Psoas muscle (tissue), 8 donors: Measurements from ENCODE around the gene WNT9B. TPM values are rescaled to one million over a fixed set of nuclear protein-coding genes. Genes with fewer than 3 reads are reported as not detected.

Experiments
- ATAC-seq, 4 donors: fragments of 200-7000 bp; cut with Tn5 transposase; one replicate each; pipeline ENCODE4 v1.9.1; 2020; ENCODE audit warnings: moderate library complexity in 3 of 4, mild to moderate bottlenecking in 2 of 4
- DNase-seq, 2 donors: peaks; one replicate each; pipeline ENCODE4 v3.0.0-alpha.2; 2020
- H3K27ac ChIP-seq: fragments of 200-600 bp; one replicate; pipeline ENCODE4 v1.8.0; 2022
- H3K27me3 ChIP-seq, 3 donors: fragments of 200-600 bp in 1 of 3; one replicate each; pipeline versions ENCODE4 v1.6.1 to v1.8.0; 2013 to 2022; ENCODE audit warnings: low read length in 2 of 3, mild to moderate bottlenecking in 2 of 3, moderate library complexity in 1 of 3; ENCODE audit not compliant: insufficient read depth in 3 of 3
- H3K36me3 ChIP-seq, 2 donors: fragments of 200-600 bp in 1 of 2; one replicate each; pipeline versions ENCODE4 v1.6.1 to v1.8.0; 2013 to 2022; ENCODE audit warnings: low read depth in 1 of 2, mild to moderate bottlenecking in 1 of 2, moderate library complexity in 1 of 2; ENCODE audit not compliant: insufficient read depth in 1 of 2
- H3K4me1 ChIP-seq: fragments of 200-600 bp; one replicate; pipeline ENCODE4 v1.8.0; 2022
- H3K4me3 ChIP-seq: fragments of 200-600 bp; one replicate; pipeline ENCODE4 v1.8.0; 2022; ENCODE audit warnings: mild to moderate bottlenecking
- H3K9me3 ChIP-seq: fragments of 200-600 bp; one replicate; pipeline ENCODE4 v1.8.0; 2022
- WGBS, 3 donors: extraction: QIAGEN DNeasy Blood & Tissue Kit; methylation state at CpG; one replicate each; pipeline versions ENCODE4 v1.1.6 to v1.1.7; 2013; 5-methylcytosine and 5-hydroxymethylcytosine counted together
- intact Hi-C, 2 donors: fragments of 100-400 bp; cut with DNase I; formaldehyde crosslinking; loops; one replicate each; pipeline versions ENCODE4 v1.11.0 to v1.14.2; 2022
- polyA plus RNA-seq, 3 donors: library from polyadenylated mRNA; stranded (reverse); fragments of 200-250 nt; gene quantifications; one replicate each; pipeline ENCODE4 v1.2.3, GENCODE V29; 2013
- total RNA-seq, 4 donors: library from RNA; stranded (reverse); fragmentation: NEBNext Ultra II Directional in 2 of 4; extraction: Animal tissue kit (Norgen Biotek cat#: 25700) in 2 of 4; gene quantifications; one replicate each; pipeline versions ENCODE4 v1.2.1 to v1.2.4, GENCODE V29; 2021 to 2023
- TF ChIP-seq, protein P1 (sequence below): fragments of 200-600 bp; IDR thresholded peaks from one replicate; pipeline ENCODE4 v1.8.0; 2022; ENCODE audit warnings: antibody characterized with exemption
- donor health status: healthy with polysubstance abuse.
- donor health status: DM: no; HTN: no; CAD: no; lungs with moderate emphysema.
- donor health status: Bipolar disorder and iron deficiency.
- donor health status: healthy.
- donor health status: DM: yes; HTN: yes; CAD: no.
- donor health status: DM: no; HTN: no; CAD: no.
- donor health status: DM: no; HTN: no; CAD: no.
- donor health status: DM: yes; HTN: yes; CAD: no.

WNT9B gene
- total and polyA plus RNA-seq, 7 donors, result 0.05 to 0.32 (median 0.13) TPM; not detected in 3

DNA sequence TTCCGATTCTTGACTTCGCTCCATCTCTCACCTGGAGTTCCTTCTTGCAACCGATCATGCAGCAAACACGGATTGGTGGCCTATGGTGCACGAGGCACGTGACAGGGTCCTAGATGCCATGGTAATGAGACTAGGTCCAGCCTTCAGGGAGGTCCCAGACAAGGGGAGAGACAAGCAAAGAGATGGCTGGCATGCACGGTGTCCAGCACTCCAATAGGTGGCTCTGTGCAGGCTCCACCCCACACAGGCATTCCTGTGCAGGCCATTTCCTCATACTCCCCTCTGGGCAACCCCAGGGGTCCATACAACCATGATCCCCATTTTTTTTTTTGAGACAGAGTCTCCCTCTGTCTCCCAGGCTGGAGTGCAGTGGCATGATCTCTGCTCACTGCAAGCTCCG, 31.3 kb downstream of the WNT9B start:
- ATAC-seq, result no peak
- intact Hi-C loops, result no loop called here
- no peak for DNase-seq
- TF ChIP-seq, protein P1, sequence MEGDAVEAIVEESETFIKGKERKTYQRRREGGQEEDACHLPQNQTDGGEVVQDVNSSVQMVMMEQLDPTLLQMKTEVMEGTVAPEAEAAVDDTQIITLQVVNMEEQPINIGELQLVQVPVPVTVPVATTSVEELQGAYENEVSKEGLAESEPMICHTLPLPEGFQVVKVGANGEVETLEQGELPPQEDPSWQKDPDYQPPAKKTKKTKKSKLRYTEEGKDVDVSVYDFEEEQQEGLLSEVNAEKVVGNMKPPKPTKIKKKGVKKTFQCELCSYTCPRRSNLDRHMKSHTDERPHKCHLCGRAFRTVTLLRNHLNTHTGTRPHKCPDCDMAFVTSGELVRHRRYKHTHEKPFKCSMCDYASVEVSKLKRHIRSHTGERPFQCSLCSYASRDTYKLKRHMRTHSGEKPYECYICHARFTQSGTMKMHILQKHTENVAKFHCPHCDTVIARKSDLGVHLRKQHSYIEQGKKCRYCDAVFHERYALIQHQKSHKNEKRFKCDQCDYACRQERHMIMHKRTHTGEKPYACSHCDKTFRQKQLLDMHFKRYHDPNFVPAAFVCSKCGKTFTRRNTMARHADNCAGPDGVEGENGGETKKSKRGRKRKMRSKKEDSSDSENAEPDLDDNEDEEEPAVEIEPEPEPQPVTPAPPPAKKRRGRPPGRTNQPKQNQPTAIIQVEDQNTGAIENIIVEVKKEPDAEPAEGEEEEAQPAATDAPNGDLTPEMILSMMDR, result no peak
- Histone ChIP-seq H3K4me3 (no peak overlapping the region), H3K27ac (no peak overlapping the region), H3K9me3 (no peaks in the 10 kb centered on the region), H3K36me3 (no peaks in the 10 kb centered on the region), H3K4me1 (no peaks in the 10 kb centered on the region), H3K27me3 (peaks cover 0 to 32% (median 5%) of the 10 kb centered on the region in 3 donors)
- WGBS, 3 donors, result 81 to 89% (median 87%) methylated on average over 8 of the region's 8 CpGs

DNA sequence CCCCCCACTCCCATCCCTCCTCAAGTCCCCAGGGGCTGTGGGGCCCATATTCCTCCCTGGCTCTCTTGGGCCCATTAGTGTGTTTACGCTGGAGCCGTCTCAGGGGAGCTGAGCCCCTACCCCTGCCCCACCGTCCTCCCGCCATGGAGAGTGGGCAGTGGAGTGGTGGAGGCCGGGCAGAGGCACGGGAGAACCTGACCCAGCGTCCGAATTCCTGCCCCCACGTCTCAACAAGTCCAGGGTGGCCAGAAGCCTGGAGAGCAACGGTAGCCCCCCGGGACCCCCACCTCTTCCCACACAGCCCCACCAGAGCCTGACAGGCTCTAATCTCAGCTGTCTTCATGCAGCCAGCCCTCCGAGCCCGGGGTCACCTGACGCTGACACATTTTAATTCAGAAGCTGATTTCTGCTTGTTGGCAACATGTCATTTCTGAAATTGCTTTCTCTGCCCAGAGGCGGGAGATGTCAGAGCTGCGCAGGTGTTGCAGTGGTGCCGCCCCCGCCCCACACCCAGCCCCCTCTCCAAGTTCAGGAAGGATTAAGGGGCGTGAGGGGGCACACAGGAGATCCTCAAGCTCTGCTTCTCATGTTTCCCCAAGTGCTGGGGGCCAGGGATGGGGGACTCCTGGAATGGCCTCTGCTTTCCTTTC, 32.6 kb downstream of the WNT9B start:
- intact Hi-C loops, result no loop called here
- no peak overlapping the region for H3K4me3 ChIP-seq
- no peaks in the 10 kb centered on the region for H3K36me3 ChIP-seq
- WGBS, 3 donors, result 19 to 29% (median 22%) methylated on average over 18 to 19 of the region's 19 CpGs
- DNase-seq, result no peak
- H3K27me3 ChIP-seq, result peaks cover 0 to 32% (median 5%) of the 10 kb centered on the region in 3 donors
- ATAC-seq, result no peak
- TF ChIP-seq, protein P1, result no peak
- H3K27ac ChIP-seq, result no peak overlapping the region
- H3K4me1 ChIP-seq, result no peaks in the 10 kb centered on the region
- H3K9me3 ChIP-seq, result no peaks in the 10 kb centered on the region

DNA sequence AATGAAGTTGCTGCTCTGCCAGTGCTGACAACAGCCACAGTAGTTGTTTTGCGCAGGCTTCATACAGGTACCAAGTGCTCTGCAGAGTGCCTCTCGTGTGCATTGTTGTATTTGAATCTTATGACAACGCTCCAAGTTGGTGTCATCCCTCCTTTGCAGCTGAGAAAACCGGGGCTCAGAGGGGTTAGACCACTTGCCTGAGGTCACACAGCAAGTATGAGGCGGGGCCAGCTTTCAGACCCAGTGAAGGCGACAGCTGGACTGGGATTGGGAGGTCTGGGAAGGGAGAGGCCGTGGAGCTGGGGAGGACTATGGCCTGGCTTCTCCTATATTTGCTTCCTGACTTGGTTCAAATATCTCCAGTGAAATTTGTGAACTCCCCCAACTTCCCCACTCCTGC, 33.2 kb downstream of the WNT9B start:
- Histone ChIP-seq H3K27ac (no peak overlapping the region), H3K4me1 (no peaks in the 10 kb centered on the region), H3K9me3 (no peaks in the 10 kb centered on the region), H3K27me3 (peaks cover 0 to 37% (median 5%) of the 10 kb centered on the region in 3 donors), H3K36me3 (no peaks in the 10 kb centered on the region), H3K4me3 (no peak overlapping the region)
- WGBS, 3 donors, result 64 to 71% (median 67%) methylated on average over 7 of the region's 7 CpGs
- ATAC-seq (no peak), DNase-seq (no peak)
- TF ChIP-seq, protein P1, result no peak
- intact Hi-C loops, result no loop called here

DNA sequence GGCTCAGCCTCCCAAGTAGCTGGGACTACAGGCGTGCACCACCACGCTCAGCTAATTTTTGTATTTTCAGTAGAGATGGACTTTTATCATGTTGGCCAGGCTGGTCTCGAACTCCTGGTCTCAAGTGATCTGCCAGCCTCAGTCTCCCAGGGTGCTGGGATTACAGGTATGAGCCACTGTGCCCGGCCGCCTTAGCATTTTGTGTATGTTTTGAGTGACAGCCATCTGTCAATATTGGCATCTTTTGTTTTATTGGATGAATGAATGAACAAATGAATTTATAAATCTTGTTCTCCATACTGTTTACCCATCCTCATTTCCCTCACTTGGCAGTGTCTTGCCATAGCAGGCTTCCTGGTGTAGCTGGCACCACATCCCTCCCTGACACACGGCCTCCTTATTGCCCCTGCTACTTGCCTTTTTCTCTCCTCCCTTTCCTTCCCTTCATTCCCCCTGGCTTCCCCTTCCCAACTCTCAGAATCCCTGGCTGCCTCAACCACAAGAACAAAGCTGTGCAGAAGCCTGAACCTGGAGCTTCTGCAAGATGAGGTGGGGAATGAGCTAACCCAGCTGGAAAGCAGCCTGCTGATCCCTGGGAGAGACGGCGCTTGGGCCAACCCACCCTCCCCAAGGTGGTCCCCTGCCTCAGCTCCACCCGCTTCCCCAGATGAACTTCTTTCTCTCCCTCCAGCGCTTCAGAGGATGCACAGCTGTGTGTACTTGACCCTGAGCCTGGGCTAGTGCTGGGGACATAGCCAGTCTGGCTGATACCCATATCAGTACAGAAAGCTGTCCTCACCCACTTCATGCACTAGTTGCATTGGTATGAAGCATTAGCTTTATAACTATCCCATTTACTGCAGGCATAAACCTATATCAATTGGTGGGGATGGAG, 34.3 kb downstream of the WNT9B start:
- no peak for DNase-seq
- no peak for ATAC-seq
- Histone ChIP-seq H3K9me3 (no peaks in the 10 kb centered on the region), H3K36me3 (no peaks in the 10 kb centered on the region), H3K4me1 (no peaks in the 10 kb centered on the region), H3K4me3 (no peak overlapping the region), H3K27ac (no peak overlapping the region), H3K27me3 (peaks cover 0 to 46% (median 5%) of the 10 kb centered on the region in 3 donors)
- TF ChIP-seq, protein P1, result no peak
- WGBS, 3 donors, result 61 to 63% (median 61%) methylated on average over 10 of the region's 10 CpGs
- intact Hi-C loops, result no loop called here
